Calu3 (cell line): ENCODE measurements around the gene SNRPA1. TPM values are rescaled to one million over a fixed set of nuclear protein-coding genes. Genes with fewer than 3 reads are reported as not detected.

Source experiments
- BruUV-seq: library from RNA; stranded (reverse); fragments of 400-500 nt; replicated peaks from 2 replicates; lab custom pipeline; 2021; lab: Mats Ljungman, UMichigan
- CTCF ChIA-PET: fragments of 300-600 bp; sonication (Branson Sonifier 250); formaldehyde crosslinking; loops from one replicate; lab custom pipeline; 2022; ENCODE audit warnings: antibody characterized with exemption; lab: Charles Lee
- DNase-seq: peaks from one replicate; pipeline ENCODE4 v3.0.0; 2022
- H3K27ac Mint-ChIP-seq: one replicate; pipeline ENCODE4 v1.8.0; 2022; ENCODE audit warnings: mixed read lengths; ENCODE audit not compliant: unreplicated experiment
- H3K27me3 Mint-ChIP-seq: one replicate; pipeline ENCODE4 v1.8.0; 2022; ENCODE audit warnings: mixed read lengths; ENCODE audit not compliant: unreplicated experiment
- H3K36me3 Mint-ChIP-seq: one replicate; pipeline ENCODE4 v1.8.0; 2022; ENCODE audit warnings: mild to moderate bottlenecking, moderate library complexity, mixed read lengths; ENCODE audit not compliant: insufficient read depth, unreplicated experiment
- H3K4me1 Mint-ChIP-seq: one replicate; pipeline ENCODE4 v1.8.0; 2022; ENCODE audit warnings: mild to moderate bottlenecking, low read depth, mixed read lengths; ENCODE audit not compliant: unreplicated experiment
- H3K4me3 Mint-ChIP-seq: one replicate; pipeline ENCODE4 v1.8.0; 2022; ENCODE audit warnings: mild to moderate bottlenecking, low read depth, moderate library complexity, mixed read lengths; ENCODE audit not compliant: unreplicated experiment
- H3K9me3 Mint-ChIP-seq: one replicate; pipeline ENCODE4 v1.8.0; 2022; ENCODE audit warnings: low read depth, mixed read lengths; ENCODE audit not compliant: unreplicated experiment
- CTCF ChIP-seq: fragments of 200-600 bp; IDR thresholded peaks from one replicate; pipeline ENCODE4 v1.8.0; 2022; ENCODE audit warnings: antibody characterized with exemption; ENCODE audit not compliant: unreplicated experiment
- intact Hi-C: fragments of 100-400 bp; cut with micrococcal nuclease; formaldehyde crosslinking; loops from one replicate; pipeline ENCODE4 v1.10.0; 2022; ENCODE audit not compliant: unreplicated experiment
- total RNA-seq: library from RNA; stranded (reverse); gene quantifications from 2 replicates; pipeline ENCODE4 v1.2.3, GENCODE V29; 2022

The SNRPA1 gene
- total RNA-seq, 1 experiment from 2014 or later: 140 TPM

DNA sequence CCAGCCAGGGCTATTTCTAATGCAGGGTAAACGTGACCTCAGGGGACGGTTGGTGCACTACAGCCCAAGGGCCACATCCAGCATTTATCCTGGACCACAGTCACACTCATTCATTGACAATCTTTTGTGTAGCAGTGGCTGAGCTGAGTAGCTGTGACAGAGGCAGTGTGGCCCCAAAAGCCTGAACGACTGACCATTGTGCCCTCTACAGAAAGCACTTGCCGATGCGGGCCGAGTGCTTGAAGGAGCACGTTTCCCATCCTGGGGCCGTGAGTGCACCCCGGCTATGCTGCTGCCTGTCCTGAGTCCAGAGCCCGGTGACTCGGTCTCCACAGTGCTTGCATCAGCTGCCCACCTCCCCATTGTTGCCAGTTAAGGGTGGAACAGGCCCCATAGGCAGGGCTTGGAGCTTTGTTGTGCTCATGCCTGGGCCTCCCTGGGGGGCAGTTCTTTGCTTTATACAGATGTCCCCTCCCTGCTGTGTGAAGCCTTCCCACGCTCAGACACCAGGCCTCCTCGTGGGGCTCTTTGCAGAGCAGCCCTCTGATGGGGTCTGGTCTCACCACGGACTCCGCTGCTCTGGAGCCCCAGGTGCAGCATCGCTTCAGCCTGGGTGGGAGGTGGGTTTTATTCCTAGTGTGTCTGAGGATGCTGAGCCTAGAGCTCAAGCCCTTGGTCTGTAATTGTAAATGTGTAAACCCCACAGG is 13.0 kb upstream of the SNRPA1 start:
- Mint-ChIP-seq H3K4me1 (no peaks in the 10 kb centered on the region), H3K9me3 (no peaks in the 10 kb centered on the region), H3K36me3 (no peaks in the 10 kb centered on the region), H3K27ac (no peak overlapping the region), H3K27me3 (peaks cover 20% of the 10 kb centered on the region), H3K4me3 (no peak overlapping the region)
- no TSS peak for BruUV-seq
- TF ChIP-seq CTCF: no peak
- CTCF ChIA-PET: interaction anchor here (1.3 kb wide), 1 partner anchor 194 kb away, joined by 3 read pairs; no protein-coding TSS in a partner anchor
- intact Hi-C loops: no loop called here
- no peak for DNase-seq

GRCh38 chr15:101307048-101307896 is 12.2 kb upstream of the SNRPA1 start:
- intact Hi-C loops: no loop called here

GRCh38 chr15:101306341-101307047 is 11.4 kb upstream of the SNRPA1 start:
- CTCF ChIA-PET: no interaction called here
- no TSS peak for BruUV-seq
- H3K9me3 Mint-ChIP-seq: no peaks in the 10 kb centered on the region

More at GRCh38 chr15:101307048-101307896, 12.2 kb upstream of the SNRPA1 start:
- no peak for TF ChIP-seq CTCF
- H3K9me3 Mint-ChIP-seq: no peaks in the 10 kb centered on the region
- H3K4me1 Mint-ChIP-seq: no peaks in the 10 kb centered on the region
- no peak for DNase-seq
- CTCF ChIA-PET: no interaction called here
- no peak overlapping the region for H3K27ac Mint-ChIP-seq
- peaks cover 20% of the 10 kb centered on the region for H3K27me3 Mint-ChIP-seq
- BruUV-seq: no TSS peak
- H3K36me3 Mint-ChIP-seq: no peaks in the 10 kb centered on the region
- H3K4me3 Mint-ChIP-seq: no peak overlapping the region

More at GRCh38 chr15:101306341-101307047, 11.4 kb upstream of the SNRPA1 start:
- H3K27me3 Mint-ChIP-seq: peaks cover 20% of the 10 kb centered on the region
- intact Hi-C loops: no loop called here
- DNase-seq: no peak
- no peak for TF ChIP-seq CTCF
- H3K4me3 Mint-ChIP-seq: no peak overlapping the region
- H3K4me1 Mint-ChIP-seq: no peaks in the 10 kb centered on the region
- no peak overlapping the region for H3K27ac Mint-ChIP-seq
- no peaks in the 10 kb centered on the region for H3K36me3 Mint-ChIP-seq
